HS-27A (cell line): Measurements from ENCODE around the gene DEF6.

ENCODE experiments used
- DNase-seq: peaks from one replicate; pipeline ENCODE4 v3.0.0-alpha.2; 2012; ENCODE audit warnings: low read depth, missing footprints

The DEF6 gene, protein sequence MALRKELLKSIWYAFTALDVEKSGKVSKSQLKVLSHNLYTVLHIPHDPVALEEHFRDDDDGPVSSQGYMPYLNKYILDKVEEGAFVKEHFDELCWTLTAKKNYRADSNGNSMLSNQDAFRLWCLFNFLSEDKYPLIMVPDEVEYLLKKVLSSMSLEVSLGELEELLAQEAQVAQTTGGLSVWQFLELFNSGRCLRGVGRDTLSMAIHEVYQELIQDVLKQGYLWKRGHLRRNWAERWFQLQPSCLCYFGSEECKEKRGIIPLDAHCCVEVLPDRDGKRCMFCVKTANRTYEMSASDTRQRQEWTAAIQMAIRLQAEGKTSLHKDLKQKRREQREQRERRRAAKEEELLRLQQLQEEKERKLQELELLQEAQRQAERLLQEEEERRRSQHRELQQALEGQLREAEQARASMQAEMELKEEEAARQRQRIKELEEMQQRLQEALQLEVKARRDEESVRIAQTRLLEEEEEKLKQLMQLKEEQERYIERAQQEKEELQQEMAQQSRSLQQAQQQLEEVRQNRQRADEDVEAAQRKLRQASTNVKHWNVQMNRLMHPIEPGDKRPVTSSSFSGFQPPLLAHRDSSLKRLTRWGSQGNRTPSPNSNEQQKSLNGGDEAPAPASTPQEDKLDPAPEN

DNA sequence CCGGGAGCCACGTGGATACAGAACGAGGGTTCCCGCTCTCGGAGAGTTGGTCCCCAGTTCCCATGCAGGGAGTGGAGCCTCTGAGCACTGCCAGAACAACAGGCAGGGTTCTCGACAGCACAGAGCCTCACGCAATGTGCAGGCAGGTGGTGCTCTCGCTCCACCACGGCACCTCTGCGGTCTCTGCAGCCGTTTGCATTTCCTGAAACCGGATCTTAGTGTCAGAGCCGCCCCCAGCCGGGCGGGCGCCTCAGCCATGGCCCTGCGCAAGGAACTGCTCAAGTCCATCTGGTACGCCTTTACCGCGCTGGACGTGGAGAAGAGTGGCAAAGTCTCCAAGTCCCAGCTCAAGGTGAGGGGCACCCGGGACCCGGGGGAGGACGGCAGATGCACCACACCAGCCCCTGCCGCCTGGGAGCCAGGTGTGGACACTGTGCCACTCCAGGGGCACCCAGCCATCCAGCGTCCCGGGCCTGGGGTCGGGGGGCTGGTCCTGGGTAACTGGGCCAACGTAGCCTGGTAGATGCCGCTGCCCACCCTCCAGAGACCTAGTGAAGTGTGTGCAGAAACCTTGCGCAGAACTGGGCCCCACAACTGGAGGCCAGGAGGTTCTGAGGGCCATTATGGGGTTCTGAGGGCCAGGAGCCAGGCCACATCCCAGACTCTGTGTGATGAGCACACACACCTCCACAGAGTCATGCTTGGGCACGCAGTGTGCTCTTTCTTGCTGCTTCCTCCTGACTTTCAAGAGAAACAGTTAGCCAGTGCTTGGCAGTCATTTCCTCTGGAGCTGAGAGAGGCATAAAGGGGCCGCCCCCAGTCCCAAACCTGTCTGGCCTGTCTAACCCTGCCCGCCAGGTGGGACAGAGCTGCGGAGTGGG, at the start of gene DEF6:
DEF6 (plus strand) TSS at position 218 of the 881 bp plus-strand sequence; CDS start at position 257, 39 bp downstream.
- no peak for DNase-seq

DNA sequence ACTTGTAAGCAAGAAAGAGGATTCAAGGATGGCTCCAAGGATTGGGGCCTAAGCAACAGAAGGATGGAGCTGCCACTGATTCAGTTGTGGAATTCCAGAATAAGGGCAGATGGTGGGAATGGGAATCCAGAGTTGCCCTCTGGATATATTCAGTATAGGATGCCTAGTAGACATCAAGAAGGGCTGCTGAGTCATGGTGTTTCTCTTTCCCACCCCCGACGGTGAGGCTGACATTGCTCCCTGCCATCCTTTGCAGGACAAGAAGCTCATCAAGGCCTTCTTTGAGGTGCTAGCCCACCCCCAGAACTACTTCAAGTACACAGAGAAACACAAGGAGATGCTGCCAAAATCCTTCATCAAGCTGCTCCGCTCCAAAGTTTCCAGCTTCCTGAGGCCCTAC, 49.3 kb upstream of the DEF6 start:
- DNase-seq: no peak

DNA sequence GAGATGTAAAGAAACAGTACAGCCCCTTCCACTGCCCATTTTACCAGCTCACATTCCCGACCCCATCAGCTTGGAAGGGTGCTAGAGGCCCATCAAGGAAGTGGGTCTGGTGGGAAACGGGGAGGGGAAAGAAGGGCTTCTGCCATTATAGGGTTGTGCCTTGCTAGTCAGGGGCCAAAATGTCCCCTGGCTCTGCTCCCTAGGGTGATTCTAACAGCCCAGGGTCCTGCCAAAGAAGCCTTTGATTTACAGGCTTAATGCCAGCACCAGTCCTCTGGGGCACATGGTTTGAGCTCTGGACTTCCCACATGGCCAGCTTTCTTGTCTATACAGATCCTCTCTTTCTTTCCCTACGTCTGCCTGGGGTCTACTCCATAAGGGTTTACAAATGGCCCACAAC, 48.7 kb upstream of the DEF6 start:
- DNase-seq: no peak

DNA sequence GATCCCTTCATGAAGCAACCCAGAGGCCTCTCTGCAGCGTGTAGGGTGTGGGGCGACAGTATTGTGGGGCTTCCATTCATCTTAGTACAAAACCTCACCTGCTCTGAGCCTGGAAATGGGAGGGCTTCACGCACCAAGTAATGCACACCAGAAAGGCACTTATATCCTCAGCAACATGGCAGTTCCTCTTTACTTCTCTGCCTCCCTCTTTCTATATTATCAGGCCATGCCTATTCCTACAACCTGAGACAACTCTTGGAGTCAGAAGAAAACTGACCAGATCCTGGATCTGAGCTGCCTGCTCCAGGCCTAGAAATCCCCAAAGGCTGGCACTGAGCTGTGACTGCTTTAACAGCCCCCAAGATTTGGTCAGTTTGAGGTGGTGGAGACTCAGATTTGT, 45.7 kb upstream of the DEF6 start:
- DNase-seq: no peak

GRCh38 chr6:35253249-35253648, 44.4 kb upstream of the DEF6 start:
- DNase-seq: no peak

- DNase-seq: no peak
These were observed 39.3 kb upstream of the DEF6 start for GRCh38 chr6:35258336-35258735.

- no peak for DNase-seq
These were observed 38.8 kb upstream of the DEF6 start for GRCh38 chr6:35258858-35259193.

DNA sequence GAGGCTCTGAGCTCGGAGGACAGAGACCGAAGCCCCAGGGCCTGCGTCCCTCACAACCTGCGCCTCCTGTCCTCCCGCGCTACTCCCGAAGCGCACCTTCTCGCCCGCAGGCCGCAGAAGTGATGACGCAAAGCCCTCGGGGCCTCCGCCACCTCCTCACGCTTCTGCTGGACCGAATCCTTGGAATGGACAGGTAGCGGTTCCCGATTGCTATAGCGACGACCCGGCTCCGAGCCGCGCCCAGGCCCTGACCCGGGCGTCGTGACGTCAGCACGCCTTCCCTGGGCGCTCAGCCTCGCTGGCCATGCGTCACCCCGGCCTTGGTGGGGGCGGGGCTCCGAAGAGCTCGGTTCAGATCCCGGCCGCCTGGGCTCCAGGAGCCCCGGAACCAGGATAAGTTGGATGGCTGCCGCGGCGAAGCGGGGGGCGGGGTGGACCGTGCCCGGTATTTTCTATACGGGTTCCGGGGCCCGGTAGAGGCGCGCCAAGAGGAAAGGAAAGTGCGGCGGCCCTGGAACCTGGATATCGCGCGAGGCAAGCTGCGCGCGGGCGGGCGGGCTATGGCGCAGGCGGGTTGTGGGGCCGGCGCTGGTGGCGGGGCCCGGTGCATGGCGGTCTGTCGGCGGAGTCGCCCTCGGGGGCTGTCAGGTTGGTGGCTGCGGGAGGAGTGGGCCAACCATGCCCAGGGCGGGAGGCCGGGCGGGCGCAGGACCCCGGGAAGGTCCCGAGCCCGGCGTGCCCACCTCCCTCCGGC, 38.2 kb upstream of the DEF6 start, which contains the start of gene ZNF76:
ZNF76 (plus strand) TSS at position 542 of the 754 bp plus-strand sequence. CDS start 21,417 bp downstream, outside the sequence.
- DNase-seq: peak; percentile 94

- no peak for DNase-seq
These were observed 37.5 kb upstream of the DEF6 start for GRCh38 chr6:35259948-35260590.

GRCh38 chr6:35260591-35261570, 36.7 kb upstream of the DEF6 start:
- DNase-seq: no peak

DNA sequence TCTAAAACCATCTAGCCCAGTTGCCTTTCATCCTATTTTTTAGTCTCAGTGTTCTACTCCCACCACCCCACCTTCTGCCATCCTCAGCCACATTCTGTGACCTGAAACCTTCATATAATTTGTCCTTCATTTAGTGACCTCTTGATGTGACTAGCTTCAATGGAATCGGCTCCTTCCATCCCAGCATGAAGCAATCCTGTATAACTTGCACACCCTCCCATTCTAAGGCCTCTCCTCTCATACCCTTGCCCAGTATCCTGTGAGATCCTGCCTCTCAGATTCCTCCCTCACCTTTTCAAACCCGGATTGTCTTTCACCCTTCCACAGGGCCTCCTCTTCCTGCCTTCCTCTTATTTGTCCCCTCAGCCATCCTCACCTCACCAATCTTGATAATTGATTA, 35.0 kb upstream of the DEF6 start:
- DNase-seq: no peak

- no peak for DNase-seq
These were observed 32.9 kb upstream of the DEF6 start for GRCh38 chr6:35264550-35265274.

DNA sequence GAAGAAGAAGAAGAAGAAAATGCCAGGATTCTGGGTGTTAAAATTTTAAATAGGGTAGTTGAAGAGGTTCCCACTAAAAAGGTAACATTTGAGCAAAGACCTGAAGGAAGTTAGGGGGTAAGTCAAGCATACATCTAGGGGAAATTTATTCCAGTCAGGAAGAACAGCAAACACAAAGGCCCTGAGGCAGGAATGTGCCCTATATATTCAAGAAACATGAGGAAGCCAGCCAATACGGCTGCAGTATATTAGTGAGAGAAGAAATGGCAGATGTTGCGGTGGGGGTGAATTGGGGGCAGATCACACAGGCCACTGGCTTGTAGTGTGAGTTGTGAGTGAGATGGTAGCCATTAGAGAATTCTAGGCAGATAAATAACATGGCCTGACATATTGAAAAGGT, 32.1 kb upstream of the DEF6 start:
- DNase-seq: no peak

DNA sequence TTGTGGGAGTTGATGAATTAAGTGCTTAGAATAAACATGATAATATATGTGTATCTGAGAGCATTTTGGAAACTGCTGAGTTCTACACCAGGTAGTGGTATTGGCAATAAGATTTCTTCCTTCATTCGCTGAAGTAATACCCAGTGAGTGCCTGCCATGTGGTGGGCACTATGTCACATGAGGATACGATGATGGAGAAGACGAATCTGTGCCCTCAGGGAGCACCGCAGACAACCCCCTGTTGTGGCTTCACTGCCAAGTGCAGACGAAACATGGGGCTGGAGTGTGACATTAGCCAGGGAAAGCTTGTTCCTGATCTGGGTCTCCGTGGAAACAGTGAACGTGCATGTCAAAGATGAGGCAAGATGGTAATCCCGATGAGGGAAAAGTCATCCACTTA, 30.2 kb upstream of the DEF6 start:
- DNase-seq: no peak

GRCh38 chr6:35267897-35268296, 29.7 kb upstream of the DEF6 start:
- DNase-seq: no peak

DNA sequence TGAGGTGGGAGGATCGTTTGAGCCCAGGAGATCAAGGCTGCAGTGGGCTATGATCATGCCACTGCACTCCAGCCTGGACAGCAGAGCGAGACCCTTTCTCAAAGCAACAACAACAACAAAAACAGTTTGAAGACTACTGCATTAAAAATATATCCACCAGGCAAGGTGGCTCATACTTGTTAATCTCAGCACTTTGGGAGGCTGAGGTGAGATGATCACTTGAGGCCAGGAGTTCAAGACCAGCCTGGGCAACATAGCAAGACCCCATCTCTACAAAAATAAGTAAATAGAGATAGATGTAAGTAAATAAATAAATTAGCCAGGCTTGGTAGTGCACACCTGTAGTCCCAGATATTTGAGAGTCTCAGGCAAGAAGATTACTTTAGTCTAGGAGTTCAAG, 25.6 kb upstream of the DEF6 start:
- DNase-seq: no peak

DNA sequence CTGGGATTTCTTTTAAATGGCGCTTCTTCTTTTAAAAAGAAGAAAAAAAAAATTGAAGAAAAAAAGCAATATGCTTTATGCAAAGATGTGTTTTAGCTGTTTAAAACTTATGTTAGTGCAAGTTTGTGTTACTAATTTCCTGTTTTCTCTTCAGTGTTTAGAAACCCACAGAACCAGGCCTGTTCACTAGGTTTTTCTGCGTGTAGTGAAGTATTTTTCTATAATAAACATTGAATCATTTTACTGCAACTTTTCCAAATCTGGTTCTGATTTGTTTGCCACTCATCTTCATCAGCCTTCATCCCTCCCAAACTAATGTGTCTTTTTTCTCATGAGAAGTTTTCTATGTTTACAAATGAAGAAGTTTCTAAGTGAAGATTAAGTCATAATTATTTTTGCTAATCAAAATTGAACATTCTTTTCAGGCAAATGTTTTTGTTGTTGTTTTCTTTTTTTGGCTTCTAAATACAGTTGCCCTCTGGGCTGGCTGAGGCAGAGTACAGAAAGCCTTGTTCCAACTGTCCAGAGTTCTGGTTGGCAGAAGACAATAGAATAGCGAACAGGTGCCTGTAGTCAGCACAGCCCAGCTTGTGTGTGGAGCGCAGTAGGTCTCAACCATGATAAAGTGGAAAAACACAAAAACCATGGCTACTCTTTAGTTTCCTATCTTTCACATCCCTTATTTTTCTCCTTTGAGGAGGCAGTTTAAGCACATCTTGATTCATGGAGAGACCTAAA, 23.6 kb upstream of the DEF6 start:
- no peak for DNase-seq

DNA sequence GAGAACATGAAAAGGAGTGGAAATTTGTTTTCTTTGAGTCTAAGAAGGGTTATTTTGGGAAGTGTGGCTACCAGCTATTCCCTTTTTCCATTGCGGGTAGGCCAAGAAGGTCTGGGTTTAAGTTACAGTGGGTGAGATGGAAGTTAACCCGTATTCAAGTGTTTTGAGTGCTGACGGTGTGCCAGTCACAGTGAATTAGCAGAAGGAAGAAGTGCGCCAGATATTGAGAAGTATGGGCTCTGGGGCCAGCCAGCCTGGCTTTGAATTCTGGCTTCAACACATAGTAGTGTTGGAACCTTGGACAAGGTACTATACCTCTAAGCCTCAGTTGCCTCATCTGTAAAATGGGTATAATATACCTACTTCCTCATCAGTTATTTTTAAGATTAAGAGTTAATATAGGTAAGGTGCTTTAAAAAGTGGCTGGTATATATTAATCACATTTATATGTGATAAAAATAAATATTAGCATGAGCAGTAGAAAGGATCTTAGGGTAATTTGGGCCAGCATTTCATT, 21.8 kb upstream of the DEF6 start:
- DNase-seq: no peak

- DNase-seq: no peak
These were observed 18.9 kb upstream of the DEF6 start for GRCh38 chr6:35278708-35279107.
